Stimulated activated CD4-positive, alpha-beta T cell treated with anti-CD3 and anti-CD28 coated beads, Interleukin-1b, Interleukin-23, amount 100 ng/mL, for 24 hours (primary cell): ENCODE data around the gene ABTB1.

Source experiments
- DNase-seq, 4 experiments: peaks; one replicate each; pipeline ENCODE4 v3.0.0-alpha.2; 2020; ENCODE audit warnings: low read depth in 4 of 4, low spot score in 1 of 4

ABTB1 gene

GRCh38 chr3:127718245-127718915 lies 45.6 kb downstream of the ABTB1 start:
- no peak for DNase-seq

GRCh38 chr3:127718916-127719290 lies 46.2 kb downstream of the ABTB1 start:
- DNase-seq: no peak

- no peak for DNase-seq
Measured at GRCh38 chr3:127719369-127719768, 46.6 kb downstream of the ABTB1 start.

- no peak for DNase-seq
Measured at GRCh38 chr3:127720161-127720823, 47.5 kb downstream of the ABTB1 start.

- DNase-seq: no peak
Measured at GRCh38 chr3:127720985-127721935, 48.5 kb downstream of the ABTB1 start.

- no peak for DNase-seq
Measured at GRCh38 chr3:127722091-127722784, 49.5 kb downstream of the ABTB1 start.

DNA sequence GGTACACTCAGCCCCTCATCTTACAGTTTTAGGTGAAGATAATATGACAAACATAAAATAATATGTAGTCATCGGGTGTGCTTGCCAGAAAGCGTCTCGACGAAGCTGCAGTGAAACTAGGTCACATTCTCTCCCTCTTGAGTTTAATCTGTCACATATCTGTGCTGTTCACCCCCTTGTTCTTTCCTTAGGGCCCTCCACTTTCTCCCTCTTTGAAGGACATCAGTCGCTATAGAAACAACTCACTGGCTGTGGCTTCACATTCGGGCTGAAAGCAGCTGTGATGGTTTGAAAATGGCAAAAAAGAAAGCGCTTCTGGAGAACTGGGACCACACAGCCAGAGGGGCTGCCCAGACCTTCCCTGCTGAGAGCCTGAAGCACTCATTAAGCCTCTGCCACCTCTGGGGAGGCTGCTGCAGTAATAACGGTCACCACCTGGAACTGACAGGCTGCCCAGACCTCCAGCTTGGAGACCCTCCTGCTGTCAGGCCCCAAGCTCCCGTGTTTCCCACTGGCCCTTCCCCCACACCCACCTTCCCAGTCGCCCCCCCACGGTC lies 50.3 kb downstream of the ABTB1 start:
- DNase-seq: no peak

DNA sequence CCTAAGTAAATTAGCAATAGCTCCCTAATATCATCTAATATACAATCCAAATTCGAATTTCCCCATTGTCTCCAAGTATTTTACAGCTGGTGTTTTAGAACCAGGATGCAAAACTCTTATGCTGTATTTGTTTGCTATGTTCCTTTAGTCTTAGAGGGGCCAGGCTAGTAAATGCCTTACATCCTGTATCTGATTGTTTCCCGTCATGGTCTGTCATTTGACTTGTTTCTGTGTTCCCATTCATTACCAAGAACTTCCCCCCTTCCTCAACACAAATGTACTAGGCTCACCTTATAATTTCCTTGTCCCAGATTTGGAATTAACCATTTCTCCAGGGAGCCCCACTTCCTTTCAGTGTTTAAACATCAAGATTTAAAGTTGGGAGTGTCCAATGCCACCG lies 54.1 kb downstream of the ABTB1 start:
- DNase-seq: no peak

DNA sequence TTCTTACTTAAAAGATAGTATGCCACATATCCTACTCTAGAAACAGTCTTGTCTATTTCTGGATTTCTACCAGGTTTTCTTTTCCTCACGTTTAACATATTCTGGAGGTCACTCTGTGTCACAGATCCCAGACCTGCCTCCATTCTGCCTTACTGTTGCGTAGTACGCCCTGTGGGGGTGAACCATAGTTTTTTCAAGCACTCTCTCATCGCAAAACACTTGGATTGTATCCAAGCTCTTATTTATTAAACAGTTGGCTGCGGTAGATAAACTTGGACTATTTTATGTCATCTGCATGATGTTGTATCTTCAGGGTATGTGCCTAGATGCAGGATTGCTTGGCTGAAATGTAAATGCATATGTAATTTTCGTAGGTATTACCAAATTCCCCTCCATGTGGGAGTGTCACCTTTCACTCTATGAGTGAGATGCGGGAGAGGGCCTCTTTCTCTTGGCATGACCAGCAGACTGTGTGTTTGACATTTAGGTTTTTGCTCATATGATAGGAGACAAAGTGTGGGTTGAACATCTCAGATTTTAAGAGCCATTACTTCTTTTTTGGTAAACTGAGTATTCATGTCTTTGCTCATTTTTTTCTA lies 55.8 kb downstream of the ABTB1 start:
- DNase-seq: no peak

DNA sequence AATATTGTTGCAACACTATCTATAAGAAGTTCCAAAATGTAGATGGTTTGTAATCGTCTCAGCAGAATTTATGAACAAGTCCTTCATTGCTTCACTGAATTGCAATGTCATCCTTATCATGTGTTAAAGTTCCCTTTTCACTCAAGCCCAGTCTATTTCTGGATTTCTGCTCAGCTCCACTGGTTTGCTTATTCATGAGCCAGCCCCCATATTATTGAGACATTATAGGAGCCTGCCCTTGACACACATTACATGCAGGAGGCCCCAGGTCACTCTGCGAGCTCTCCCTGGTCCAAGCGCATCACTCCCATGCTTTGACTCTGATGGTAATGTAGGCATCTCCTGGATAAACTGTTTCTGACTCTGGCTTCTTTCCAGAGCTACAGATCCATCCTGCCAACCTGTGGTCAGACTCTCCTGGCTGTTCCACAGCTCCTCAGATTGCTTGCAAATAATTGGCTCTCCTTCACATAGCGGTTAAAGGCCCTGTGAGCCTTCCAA lies 56.9 kb downstream of the ABTB1 start:
- no peak for DNase-seq

DNA sequence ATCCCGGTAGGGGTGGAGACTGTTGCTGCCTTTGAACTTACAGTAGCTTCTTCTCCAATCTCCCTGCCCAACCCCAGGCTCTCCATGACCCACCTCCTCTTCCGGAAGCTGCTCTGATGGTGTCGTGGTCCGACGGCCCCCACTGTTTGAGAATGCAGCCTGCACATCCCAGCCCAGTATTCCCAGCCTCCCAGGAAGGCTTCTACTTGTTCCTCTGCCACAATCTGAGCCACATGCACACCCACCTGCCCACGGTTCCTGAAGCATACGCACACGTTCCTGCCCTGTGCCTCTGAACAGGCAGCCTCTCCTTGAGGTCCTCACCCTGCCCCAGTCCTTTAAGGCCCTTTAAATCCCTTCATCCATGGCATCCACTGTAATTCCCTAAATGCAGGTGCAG lies 57.4 kb downstream of the ABTB1 start:
- DNase-seq: no peak
